DOHH2 (cell line): ENCODE results near the gene SLC4A3.

Experiments used
- CTCF ChIP-seq: fragments of 200-600 bp; sonication (generic); IDR thresholded peaks from one replicate; pipeline ENCODE4 v1.5.1; 2014; ENCODE audit warnings: antibody characterized with exemption, mild to moderate bottlenecking, low read depth, low read length; ENCODE audit not compliant: poor library complexity, severe bottlenecking
- EZH2phosphoT487 ChIP-seq: fragments of 200-600 bp; sonication (generic); IDR thresholded peaks from 2 replicates; pipeline ENCODE4 v1.6.1; 2017; ENCODE audit warnings: borderline replicate concordance, mild to moderate bottlenecking, antibody characterized with exemption, low read length, moderate library complexity, mixed read lengths

- TF ChIP-seq CTCF (no peak), EZH2phosphoT487 (no peak)
These were observed 35.8 kb downstream of the SLC4A3 start for GRCh38 chr2:219663116-219663762.
